Measurements from ENCODE around the gene USH2A.
"Not testable (repeated sequence)": the region's sequence is repeated elsewhere in the genome, so short reads cannot be mapped to it uniquely, and the experiment has no call there.

Gene USH2A

GRCh38 chr1:216186141-216186540 is 237.1 kb downstream of the USH2A start:
- DNase-seq: no peak

DNA sequence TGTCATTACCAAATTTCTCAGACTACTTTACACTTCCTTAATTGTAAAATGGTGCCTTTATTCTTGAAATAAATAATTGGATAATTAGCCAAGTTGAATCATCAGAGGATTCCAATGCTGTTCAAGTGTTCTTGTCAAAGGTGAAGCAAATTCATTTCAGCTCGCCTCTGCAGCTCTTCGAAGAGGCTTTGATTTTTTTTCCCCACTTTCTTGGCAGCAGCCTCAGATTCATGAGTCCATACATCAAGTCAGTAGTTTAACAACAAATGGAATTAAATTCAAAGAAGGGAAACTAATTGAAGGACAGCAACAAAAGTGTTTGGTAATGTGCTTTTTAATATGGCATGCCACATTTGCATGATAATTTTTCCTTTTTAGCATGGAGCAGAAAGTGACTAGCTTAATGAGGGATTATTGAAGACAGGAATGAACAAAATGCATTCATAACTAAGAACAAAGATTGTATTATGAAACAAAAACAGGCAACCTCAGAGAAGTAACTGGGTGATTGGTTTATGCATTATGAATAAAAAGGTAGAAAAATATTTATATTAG is 239.0 kb downstream of the USH2A start:
- DNase-seq: no peak

- DNase-seq: no peak
These were observed 239.8 kb downstream of the USH2A start for GRCh38 chr1:216183454-216183853.

DNA sequence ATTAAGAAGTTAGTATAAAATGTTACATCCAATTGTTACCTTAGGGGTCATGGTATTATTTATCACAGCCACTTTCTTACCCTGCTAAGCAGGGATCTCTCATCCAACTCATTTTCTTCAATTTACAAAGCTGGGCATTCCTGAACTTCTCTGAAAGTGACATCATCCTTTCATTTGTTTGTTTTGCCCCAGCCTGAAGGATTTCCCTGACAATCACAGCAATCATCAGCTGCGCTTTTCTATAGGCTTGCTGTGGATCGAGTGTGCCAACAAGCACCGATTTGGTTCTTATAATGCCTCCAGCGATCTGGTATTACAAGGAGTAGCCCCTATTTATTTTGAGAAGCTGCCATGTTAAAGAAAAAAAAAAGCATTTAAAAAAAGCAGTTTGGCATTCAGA is 240.2 kb downstream of the USH2A start:
- DNase-seq: no peak

GRCh38 chr1:216181590-216181989 is 241.7 kb downstream of the USH2A start:
- DNase-seq: no peak

DNA sequence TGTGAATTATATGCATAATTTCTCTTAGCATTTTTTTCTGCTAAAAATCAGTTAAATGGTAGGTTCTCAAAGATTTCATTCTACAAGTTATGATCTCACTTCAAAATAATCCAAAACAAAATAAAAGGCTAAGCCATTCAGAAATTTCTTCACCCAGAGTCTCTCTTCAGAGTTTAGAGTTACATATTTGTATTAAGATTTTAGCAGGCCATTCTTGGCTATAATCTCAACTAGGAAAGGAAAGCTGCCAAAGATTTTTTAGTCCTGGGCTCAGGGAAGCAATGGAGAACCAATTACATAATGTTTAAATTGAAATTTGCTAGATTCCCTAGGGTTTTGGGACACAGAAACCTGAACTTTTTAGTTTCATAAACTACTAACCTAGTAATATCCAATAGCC is 245.0 kb downstream of the USH2A start:
- no peak for DNase-seq

GRCh38 chr1:216176970-216177369 is 246.3 kb downstream of the USH2A start:
- no peak for DNase-seq

DNA sequence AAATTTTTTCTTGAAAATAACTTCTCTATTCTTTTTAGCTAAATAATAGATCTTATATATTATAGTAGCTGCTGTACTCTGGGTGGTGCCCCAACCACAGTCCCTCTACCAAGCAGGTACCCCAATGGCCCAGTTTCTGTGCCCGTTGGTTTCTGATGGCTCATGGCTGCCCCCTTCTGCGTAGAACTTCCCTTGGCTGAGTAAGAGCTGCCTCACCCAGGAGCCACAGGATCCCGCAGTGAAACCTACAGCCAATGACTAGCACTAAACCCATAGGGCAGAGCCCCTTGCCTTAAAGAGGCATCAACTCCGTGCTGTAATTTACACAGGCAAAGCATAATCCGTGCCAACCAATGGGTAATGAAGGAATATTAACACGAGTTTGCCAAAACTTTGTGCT is 247.5 kb downstream of the USH2A start:
- no peak for DNase-seq

DNA sequence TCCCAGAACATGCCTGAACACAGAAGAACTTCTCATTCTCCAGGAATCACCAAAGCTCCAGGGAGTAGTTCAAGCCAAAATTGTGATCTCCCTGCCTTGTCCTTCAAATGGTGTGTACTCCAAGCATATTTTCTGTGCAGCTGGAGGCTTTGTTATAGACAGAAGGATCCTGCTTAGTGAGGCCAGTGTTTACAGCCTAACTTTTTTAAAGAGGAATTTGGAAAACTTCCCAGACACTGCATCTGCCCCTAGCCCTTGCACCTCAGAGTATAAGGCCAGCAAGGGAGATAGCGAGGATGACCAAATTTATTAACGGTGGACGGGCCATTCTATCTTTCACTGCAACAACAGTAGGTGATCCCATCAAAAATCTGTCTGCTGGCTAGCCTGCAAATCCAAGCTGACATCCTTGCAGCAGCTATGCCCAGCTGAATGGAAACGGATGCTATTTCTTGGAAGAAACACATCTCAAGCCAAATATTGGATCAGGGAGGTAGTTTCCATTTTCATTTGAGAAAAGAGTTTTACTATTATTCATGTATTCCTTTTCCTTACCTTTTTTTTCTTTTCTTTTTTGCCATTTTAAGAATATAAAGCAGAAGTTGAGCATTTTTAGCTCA is 249.8 kb downstream of the USH2A start:
- DNase-seq: no peak

GRCh38 chr1:216169351-216169750 is 253.9 kb downstream of the USH2A start:
- no peak for DNase-seq

DNA sequence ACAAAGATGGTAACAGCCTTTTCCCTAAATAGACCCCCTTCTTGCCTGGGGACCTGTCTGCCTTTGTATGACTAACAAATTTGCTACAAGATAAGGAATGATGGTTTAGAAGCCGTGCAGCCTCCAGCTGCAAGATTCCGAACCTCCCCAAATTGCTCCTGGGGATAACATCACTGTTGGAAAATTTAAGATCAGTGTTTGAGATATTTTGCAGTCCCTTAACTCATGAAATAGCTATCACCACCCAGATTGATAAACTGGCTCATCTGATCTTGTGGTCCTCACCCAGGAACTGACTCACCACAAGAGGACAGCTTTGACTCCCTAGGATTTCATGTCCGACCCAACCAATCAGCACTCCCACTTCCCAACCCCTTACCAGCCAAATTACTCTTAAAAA is 254.7 kb downstream of the USH2A start:
- no peak for DNase-seq

DNA sequence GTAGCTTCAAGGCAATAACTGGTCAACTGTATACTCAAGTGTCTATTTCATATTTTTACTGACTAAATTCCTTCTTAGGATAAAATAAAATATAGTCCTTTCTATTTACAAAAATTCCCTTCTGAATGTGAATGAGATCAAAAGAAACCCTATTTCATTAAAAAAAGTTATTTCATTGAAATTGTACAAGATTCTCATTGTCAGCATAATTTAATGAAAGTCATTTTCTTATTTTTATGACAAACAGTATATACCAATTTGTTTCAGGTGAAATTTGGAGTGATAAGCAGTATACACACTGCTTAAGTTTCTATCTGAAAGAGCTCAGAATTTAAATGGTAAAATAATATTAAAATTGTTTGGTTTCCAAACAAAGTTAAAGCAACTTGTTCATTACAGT is 269.2 kb downstream of the USH2A start:
- DNase-seq: no peak

DNA sequence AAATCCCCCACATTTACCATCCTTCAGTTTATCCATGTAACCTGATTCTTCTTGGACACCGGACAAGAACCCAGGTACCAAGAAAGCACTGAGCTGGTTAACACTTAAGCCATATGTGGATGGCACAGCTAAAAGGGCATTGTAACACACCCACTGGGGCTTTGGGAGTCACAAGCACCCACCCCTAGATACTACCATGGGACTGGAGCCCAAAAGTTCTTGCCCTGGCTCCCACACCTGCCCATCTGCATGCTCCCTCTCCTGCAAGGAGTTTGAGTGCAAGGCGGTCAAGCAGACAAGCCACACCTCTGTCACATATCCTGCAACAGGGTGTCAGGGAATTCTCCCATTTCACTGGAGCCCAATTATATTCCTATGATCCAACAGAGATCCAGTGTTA is 270.1 kb downstream of the USH2A start:
- no peak for DNase-seq

- not testable (repeated sequence) for DNase-seq
These were observed 277.7 kb downstream of the USH2A start for GRCh38 chr1:216145451-216146018.

- DNase-seq: no peak
These were observed 278.4 kb downstream of the USH2A start for GRCh38 chr1:216144661-216145450.

- DNase-seq: no peak
These were observed 280.3 kb downstream of the USH2A start for GRCh38 chr1:216142921-216143320.

DNA sequence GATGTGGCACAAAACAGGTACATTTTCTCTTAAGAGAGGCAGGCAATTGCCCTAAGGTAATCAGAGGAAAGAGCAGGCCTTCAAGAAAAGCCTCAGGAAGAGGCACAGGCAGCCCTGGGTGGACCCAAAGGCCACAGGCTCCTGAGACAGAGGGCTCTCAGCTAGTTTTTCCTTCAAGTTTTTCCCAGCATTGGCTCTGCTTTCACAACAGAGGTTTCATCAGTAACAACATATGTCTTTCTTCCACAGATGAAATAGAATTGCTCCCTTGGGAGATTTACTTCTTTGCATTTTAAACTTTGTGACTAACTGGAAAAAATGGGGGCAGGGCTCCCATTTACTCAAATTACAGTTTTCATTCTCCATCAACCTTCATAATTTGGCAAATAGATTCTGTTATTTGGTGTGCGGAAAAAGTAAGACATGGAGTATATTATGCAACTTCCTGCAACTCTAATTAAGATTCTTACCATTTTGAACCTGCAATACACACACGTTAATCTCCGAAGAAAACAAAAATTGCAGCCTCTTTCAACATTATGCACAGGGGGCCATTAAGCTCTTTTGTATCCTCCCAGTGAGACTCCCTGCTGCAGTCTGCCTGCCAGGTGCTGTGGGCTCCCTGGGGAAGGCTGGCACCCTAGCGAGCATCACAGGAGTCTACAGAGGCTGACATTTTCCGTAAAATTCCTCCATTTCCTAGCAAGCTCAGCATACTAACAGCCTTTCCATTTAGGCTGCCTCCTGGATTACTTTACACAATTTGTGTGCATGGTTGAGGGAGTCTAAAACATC is 282.3 kb downstream of the USH2A start:
- DNase-seq: no peak

DNA sequence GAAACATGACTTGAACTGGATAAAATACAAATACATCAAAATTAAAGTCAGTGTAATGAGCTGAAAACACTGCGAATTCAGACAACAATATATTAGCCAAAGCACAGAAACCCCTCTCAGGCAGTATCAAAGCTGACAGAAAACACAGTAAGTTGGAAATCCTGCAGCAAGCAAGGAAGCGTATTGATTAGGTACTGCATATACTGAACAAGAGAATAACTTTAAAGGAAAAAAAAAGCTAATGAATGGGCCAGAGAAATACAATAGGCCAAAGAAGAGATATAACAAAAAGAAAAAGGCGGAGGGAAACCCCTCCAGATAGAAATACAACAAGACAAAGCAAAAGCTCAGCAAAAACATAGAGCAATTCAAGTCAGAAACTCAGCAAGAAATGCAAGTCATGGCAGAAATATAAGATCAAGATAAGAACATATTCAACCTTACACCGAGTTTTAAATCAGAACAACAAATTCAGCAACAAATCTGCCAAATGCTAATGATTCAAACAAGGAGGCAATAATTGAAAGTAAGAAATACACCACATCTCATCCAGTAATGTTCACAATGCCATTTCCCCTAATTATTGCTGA is 299.0 kb downstream of the USH2A start:
- DNase-seq: no peak

GRCh38 chr1:216123446-216124191 is 299.6 kb downstream of the USH2A start:
- no peak for DNase-seq

GRCh38 chr1:216119600-216119999 is 303.6 kb downstream of the USH2A start:
- peak; percentile 3 for DNase-seq

GRCh38 chr1:216114180-216114579 is 309.1 kb downstream of the USH2A start:
- DNase-seq: no peak

DNA sequence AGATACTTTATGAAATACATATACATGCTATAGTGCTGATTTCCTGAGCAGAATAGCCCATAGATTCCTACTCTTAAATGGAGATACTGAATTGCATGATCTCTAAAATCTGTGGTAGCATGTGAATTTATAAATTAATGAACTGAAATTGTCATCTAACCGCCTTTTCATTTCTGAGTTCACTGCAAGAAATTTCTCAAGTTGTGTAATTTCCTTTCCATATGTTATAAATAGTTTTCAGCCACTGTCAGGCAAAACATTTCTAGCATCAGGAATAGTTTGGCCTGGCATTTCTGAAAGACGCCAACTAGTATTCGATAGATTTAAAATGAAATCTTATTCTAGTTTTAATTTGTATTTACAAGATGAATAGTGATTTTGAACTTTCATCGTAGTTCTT is 310.1 kb downstream of the USH2A start:
- DNase-seq: no peak

All from activated CD4-positive, alpha-beta T cell treated with anti-CD3 and anti-CD28 coated beads, Interleukin-10, Interleukin-2, amounts not matched to agents 100 ng/mL and 50 ng/mL, durations not matched to agents 16 hours and 8 hours (primary cell).